Naive thymus-derived CD8-positive, alpha-beta T cell (primary cell): Measurements from ENCODE around the gene SLC44A5. TPM values are rescaled to one million over a fixed set of nuclear protein-coding genes. Genes with fewer than 3 reads are reported as not detected.
A peak's percentile ranks its signal among the peaks of the same experiment; 100 is the strongest.
"Not testable (repeated sequence)": the region's sequence is repeated elsewhere in the genome, so short reads cannot be mapped to it uniquely, and the experiment has no call there.

ENCODE experiments used
- ATAC-seq, 2 donors: fragments of 150-1000 bp; cut with Tn5 transposase in 1 of 2; sonication (Bioruptor Pico), chemical (Tn5 transposase) in 1 of 2; 1 replicate in 1 of 2; 2 replicates in 1 of 2; pipeline ENCODE4 v1.10.0; 2021; ENCODE audit warnings: mild to moderate bottlenecking in 2 of 2, moderate library complexity in 2 of 2
- POLR2A ChIA-PET: fragments of 350-600 bp; sonication (Branson Sonifier 250); formaldehyde crosslinking; loops from one replicate; lab custom pipeline; 2021; ENCODE audit warnings: antibody characterized with exemption; lab: Charles Lee
- DNase-seq, 10 donors: peaks; one replicate each; pipeline versions ENCODE4 v3.0.0 to v3.0.0-alpha.2; 2020 to 2022
- H3K27ac Mint-ChIP-seq, 10 donors: one replicate each; pipeline ENCODE4 v1.8.0; 2020 to 2022; ENCODE audit warnings: mild to moderate bottlenecking in 10 of 10, mixed read lengths in 10 of 10, moderate library complexity in 4 of 10, inconsistent platforms in 1 of 10
- H3K27me3 Mint-ChIP-seq, 5 donors: one replicate each; pipeline ENCODE4 v1.8.0; 2021 to 2022; ENCODE audit warnings: mixed read lengths in 5 of 5
- H3K36me3 Mint-ChIP-seq, 3 donors: one replicate each; pipeline ENCODE4 v1.8.0; 2020 to 2022; ENCODE audit warnings: mixed read lengths in 3 of 3, mild to moderate bottlenecking in 2 of 3, inconsistent platforms in 1 of 3
- H3K4me1 Mint-ChIP-seq, 4 donors: one replicate each; pipeline ENCODE4 v1.8.0; 2021 to 2022; ENCODE audit warnings: mixed read lengths in 4 of 4
- H3K4me3 Mint-ChIP-seq, 10 donors: one replicate each; pipeline ENCODE4 v1.8.0; 2020 to 2022; ENCODE audit warnings: mild to moderate bottlenecking in 10 of 10, mixed read lengths in 10 of 10, moderate library complexity in 6 of 10, inconsistent platforms in 1 of 10
- H3K9me3 Mint-ChIP-seq, 9 donors: one replicate each; pipeline ENCODE4 v1.8.0; 2020 to 2022; ENCODE audit warnings: mixed read lengths in 9 of 9, mild to moderate bottlenecking in 3 of 9, inconsistent platforms in 1 of 9, moderate library complexity in 1 of 9
- polyA plus RNA-seq, 3 donors: library from polyadenylated mRNA; unstranded; fragments of 300-500 nt; fragmentation: Illumina TruSeq; gene quantifications; one replicate each; pipeline ENCODE4 v1.2.3, GENCODE V29; 2021
- total RNA-seq, 8 experiments: library from RNA in 2 of 8; stranded (reverse) in 2 of 8; gene quantifications; one replicate each; pipeline ENCODE4 v1.2.3 and lab custom pipeline; 2021 to 2026

SLC44A5 gene
- total and polyA plus RNA-seq, 5 experiments from 2014 or later = 0.71 to 4.4 (median 2.2) TPM; not detected in 1

DNA sequence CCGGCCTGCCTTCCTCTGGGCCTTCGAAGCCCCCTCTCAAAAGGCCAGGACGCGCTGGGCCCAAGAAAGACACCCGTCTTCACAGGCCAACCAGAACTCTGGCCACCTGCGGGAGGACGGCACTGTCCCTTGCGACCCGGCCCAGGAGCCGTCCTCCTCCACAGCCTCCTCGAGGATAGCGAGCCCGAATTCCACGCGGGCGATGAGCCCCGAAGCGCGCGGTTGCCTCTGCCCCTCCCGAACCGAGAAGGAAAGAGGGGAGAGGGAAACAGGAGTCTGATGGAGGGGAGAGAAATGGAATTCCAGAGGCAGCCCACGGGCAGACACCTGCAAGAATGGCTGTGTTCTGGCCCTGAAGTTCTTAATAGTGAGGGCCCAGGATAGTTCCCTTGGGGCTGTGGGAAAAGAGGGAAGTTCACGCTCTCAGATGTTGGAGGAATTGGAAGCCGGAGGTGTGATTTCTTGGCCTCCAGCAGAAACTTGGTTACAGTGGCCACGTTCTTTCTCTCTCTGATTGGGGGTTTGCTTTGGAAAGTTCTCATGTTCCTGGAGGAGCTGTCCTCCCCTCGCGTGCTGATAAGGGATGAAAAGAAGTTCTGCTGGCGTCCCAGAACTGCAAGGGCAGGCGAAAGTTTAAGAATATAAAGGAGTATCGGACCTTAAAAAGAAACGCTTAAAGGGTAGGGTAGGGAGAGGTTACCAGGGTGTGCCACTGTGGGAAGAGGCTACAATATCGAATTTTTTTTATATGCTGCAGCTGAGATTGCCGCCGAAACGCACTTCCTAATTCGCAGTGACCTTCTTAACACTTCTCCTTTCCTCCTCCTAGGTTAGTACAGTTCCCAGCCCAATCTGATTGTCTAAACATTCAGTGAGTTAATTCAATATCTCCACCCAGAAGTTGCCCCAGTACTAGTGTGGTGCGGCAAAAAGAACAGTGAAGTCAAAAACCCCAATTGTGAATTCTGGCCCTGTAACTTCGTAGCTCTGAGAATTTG, 5.8 kb upstream of the SLC44A5 start:
- H3K27me3 Mint-ChIP-seq = peaks cover 53 to 91% (median 67%) of the 10 kb centered on the region in 5 donors
- peak in 1 of 10 donors; percentile 1 for DNase-seq
- peaks cover 0 to 6% (median 0%) of the 10 kb centered on the region in 3 donors for H3K36me3 Mint-ChIP-seq

DNA sequence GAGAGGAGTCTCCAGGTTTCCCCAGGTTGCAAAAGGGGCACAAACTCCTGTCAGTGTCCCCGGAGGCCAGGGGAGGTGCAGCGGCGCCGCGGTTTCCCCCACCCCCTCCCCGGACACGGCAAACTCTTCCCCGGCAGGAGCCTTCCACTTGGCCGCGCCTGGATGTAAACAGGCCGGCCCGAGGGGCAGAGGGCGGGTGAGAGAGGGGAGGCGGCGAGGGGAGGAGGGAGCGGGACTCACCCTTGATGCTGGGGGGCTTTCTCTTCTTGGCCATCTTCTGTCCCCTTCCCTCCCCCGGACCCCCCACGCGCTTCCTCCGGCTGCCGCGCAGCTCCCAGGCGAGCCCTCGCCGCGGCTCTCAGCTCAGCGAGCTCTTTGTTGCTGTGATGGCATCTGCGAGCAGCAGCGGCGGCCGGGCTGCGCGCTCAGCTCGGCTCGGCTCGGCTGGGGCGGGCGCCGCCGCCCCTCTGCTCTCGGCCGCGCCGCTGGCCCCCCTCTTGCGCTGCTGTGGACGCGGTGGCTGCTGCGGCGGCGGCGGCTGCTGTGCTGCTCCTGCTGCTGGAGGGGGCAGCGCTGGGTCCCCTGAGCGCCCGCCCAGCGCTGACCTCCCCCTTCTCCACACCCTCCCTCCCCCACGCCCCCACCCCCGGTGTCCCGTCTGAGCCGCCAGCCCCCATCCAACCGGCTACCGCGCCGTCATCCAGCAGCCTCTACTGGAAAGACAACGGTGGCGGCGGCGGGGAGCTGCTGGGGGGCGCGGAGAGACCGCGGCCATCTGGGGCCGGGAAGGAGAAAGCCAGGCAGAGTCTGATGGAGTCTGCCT, 4.9 kb upstream of the SLC44A5 start:
- Mint-ChIP-seq H3K27ac (no peak overlapping the region), H3K4me3 (peak overlapping the region; percentile 66 to 88 (median 78)), H3K36me3 (peaks cover 0 to 5% (median 0%) of the 10 kb centered on the region in 3 donors), H3K27me3 (peaks cover 61 to 91% (median 70%) of the 10 kb centered on the region in 5 donors), H3K9me3 (peaks cover 0 to 11% (median 0%) of the 10 kb centered on the region in 9 donors), H3K4me1 (peaks cover 13 to 23% (median 19%) of the 10 kb centered on the region in 4 donors)
- ATAC-seq = peak; percentile 66 to 70
- POLR2A ChIA-PET = no interaction called here
- DNase-seq = peak in 7 of 10 donors; percentile 5 to 49 (median 23)

More for the DNA sequence above, 5.8 kb upstream of the SLC44A5 start:
- Mint-ChIP-seq H3K4me3 (peak overlapping the region; percentile 43 to 85 (median 70)), H3K27ac (peak overlapping the region in 2 of 10 donors; percentile 23 to 54), H3K4me1 (peaks cover 13 to 23% (median 19%) of the 10 kb centered on the region in 4 donors), H3K9me3 (peaks cover 0 to 11% (median 0%) of the 10 kb centered on the region in 9 donors)
- ATAC-seq = no peak
- POLR2A ChIA-PET = no interaction called here

DNA sequence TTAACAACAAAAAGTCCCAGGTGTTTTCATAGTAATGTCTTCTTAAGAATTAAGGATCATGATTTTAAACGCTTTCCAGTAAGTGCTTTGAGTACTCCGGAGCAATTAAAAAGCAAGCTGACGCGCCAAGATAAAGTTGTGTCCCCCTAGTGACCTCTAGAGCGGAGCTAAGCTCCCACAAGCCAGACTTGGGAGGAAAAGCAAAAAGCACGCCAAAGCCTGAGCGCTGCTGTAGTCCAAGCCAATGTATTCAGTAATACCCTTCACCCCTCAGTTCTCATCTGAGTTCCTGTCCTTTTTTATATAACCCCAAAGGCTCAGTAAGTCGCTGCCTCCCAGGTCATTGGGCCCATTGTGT, 3.5 kb upstream of the SLC44A5 start:
- Mint-ChIP-seq H3K27me3 (peaks cover 55 to 88% (median 64%) of the 10 kb centered on the region in 5 donors), H3K27ac (no peak overlapping the region), H3K4me3 (peak overlapping the region; percentile 66 to 88 (median 78)), H3K9me3 (peaks cover 0 to 5% (median 0%) of the 10 kb centered on the region in 9 donors), H3K4me1 (peaks cover 13 to 23% (median 19%) of the 10 kb centered on the region in 4 donors), H3K36me3 (no peaks in the 10 kb centered on the region)
- peak in 1 of 2 donors; percentile 32 for ATAC-seq
- POLR2A ChIA-PET = no interaction called here
- no peak for DNase-seq

DNA sequence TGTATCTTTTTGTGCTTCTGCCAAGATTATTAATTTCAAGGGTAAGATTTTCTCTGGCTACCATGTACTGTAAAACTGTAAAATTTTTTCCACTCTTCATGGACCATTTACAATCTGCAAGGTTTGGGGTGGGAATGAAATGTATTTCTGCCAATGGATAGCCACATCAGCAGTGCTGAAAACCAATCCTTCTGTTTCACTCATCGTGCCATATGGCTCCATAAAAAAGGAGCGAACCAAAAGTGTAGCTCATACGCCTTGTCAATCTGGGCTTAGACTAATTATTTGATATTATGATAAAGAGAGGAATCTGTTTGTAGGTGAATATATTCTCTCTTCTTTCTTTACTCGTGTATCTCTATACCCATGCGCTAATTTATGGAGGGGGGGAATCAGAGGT, 3.0 kb upstream of the SLC44A5 start:
- POLR2A ChIA-PET = no interaction called here
- peaks cover 51 to 88% (median 63%) of the 10 kb centered on the region in 5 donors for H3K27me3 Mint-ChIP-seq
- H3K36me3 Mint-ChIP-seq = no peaks in the 10 kb centered on the region
- no peak overlapping the region for H3K27ac Mint-ChIP-seq
- peak overlapping the region in 4 of 10 donors; percentile 49 to 88 (median 74) for H3K4me3 Mint-ChIP-seq
- peaks cover 13 to 23% (median 19%) of the 10 kb centered on the region in 4 donors for H3K4me1 Mint-ChIP-seq
- ATAC-seq (no peak), DNase-seq (no peak)
- H3K9me3 Mint-ChIP-seq = peaks cover 0 to 2% (median 0%) of the 10 kb centered on the region in 9 donors

DNA sequence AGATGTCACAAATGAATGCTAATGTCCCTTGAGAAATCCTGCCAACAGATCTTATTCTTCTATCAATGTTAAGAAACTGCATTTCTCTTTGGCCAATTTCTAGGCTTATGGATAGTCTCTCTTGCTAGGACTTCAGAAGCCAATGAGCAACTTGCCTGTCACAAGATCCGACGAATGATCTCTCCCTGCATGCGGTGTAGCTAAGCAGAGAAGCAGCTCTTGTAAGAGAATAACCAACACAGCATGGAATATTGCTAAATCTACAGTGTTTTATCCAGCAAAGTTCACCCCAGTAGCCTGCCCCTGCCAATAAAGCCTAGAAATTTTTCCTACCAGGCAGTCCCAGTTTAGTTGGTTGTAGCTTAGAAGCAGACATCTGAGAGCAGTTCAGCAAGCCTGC, 2.1 kb upstream of the SLC44A5 start:
- H3K27me3 Mint-ChIP-seq = peaks cover 52 to 88% (median 61%) of the 10 kb centered on the region in 5 donors
- no peak overlapping the region for H3K27ac Mint-ChIP-seq
- no peak for ATAC-seq
- POLR2A ChIA-PET = no interaction called here
- no peak overlapping the region for H3K4me3 Mint-ChIP-seq
- peaks cover 0 to 5% (median under 1%) of the 10 kb centered on the region in 9 donors for H3K9me3 Mint-ChIP-seq
- peaks cover 13 to 23% (median 19%) of the 10 kb centered on the region in 4 donors for H3K4me1 Mint-ChIP-seq
- no peak for DNase-seq
- peaks cover 0 to 1% (median 0%) of the 10 kb centered on the region in 3 donors for H3K36me3 Mint-ChIP-seq

DNA sequence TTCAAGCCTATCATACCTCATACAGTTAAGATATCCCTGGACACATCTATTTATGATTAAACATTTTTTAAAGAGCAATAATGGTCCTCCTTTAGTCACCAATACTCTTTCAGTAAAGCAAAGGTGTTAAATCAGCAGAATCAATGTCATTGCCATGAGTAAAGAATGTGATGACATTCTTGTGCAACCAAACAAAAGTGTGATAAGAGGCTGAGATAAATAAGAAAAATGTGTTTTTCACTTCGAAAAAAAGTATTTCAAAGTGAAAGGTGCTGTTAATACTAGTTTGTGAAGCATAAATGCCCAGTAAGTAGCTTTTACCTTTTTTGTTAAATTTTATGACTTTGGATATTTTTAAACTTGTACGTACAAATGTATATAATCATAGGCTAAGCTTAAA, 8.4 kb downstream of the SLC44A5 start:
- Mint-ChIP-seq H3K36me3 (no peaks in the 10 kb centered on the region), H3K4me1 (no peaks in the 10 kb centered on the region), H3K9me3 (peaks cover 0 to 5% (median 0%) of the 10 kb centered on the region in 9 donors), H3K4me3 (no peak overlapping the region), H3K27ac (no peak overlapping the region), H3K27me3 (peaks cover 14 to 32% (median 19%) of the 10 kb centered on the region in 5 donors)
- DNase-seq (no peak), ATAC-seq (no peak)
- POLR2A ChIA-PET = no interaction called here

DNA sequence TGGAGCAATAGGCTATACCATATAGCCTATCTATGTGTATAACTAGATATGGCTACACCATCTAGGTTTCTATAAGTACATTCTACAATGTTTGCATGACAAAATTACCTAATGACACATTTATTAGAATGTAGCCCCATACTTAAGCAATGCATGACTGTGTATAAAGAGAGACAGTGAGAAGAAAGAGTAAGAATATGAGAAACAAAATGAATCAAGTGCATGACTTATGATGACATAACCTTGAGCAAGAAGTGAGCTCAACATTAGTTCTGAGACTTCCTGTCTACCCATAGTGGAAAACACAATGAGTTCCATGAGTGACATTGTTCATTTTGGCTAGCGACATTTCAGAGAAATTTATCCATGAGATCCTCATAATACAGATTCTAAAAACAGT, 10.1 kb downstream of the SLC44A5 start:
- DNase-seq (no peak), ATAC-seq (no peak)
- Mint-ChIP-seq H3K36me3 (no peaks in the 10 kb centered on the region), H3K9me3 (peaks cover 0 to 5% (median 0%) of the 10 kb centered on the region in 9 donors), H3K4me3 (no peak overlapping the region), H3K4me1 (no peaks in the 10 kb centered on the region), H3K27me3 (peaks cover 7 to 24% (median 13%) of the 10 kb centered on the region in 5 donors), H3K27ac (no peak overlapping the region)
- POLR2A ChIA-PET = no interaction called here

DNA sequence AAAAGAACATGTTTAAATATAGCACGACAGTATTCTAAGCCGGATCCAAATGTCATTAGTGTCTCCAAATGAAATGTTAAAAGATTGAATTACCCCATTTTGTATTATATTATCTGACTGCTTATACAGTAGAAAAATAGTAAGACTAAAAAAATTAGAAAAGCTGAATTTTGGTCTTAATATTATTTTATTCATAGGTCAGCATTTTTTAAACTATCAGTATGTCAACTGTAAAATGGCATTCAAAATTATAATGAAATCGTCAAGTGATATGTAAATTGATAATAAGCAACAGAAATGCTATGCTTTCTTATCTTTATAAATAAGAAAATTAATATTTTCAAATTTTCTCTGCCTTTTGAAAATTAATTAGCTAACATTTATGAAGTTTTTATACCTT, 16.6 kb downstream of the SLC44A5 start:
- DNase-seq (no peak), ATAC-seq (no peak)
- H3K27ac Mint-ChIP-seq = no peak overlapping the region
- no peaks in the 10 kb centered on the region for H3K4me1 Mint-ChIP-seq
- H3K4me3 Mint-ChIP-seq = no peak overlapping the region
- peaks cover 0 to 14% (median 4%) of the 10 kb centered on the region in 9 donors for H3K9me3 Mint-ChIP-seq
- peaks cover 16 to 55% (median 23%) of the 10 kb centered on the region in 5 donors for H3K27me3 Mint-ChIP-seq
- POLR2A ChIA-PET = no interaction called here
- no peaks in the 10 kb centered on the region for H3K36me3 Mint-ChIP-seq

DNA sequence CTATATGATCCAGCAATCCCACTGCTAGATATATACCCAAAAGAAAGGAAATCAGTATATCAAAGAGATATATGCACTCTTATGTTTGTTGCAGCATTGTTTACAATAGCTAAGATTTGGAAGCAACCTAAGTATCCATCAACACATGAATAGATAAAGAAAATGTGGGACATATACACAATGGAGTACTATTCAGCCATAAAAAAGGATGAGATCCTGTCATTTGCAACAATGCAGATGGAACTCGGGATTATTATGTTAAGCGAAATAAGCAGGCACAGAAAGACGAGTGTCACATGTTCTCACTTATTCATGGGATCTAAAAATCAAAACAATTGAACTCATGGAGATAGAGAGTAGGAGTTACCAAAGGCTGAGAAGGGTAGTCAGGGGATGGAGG, 17.5 kb downstream of the SLC44A5 start:
- ATAC-seq, H3K36me3 Mint-ChIP-seq, H3K4me3 Mint-ChIP-seq, POLR2A ChIA-PET, H3K4me1 Mint-ChIP-seq, H3K27ac Mint-ChIP-seq, DNase-seq: not testable (repeated sequence)
- Mint-ChIP-seq H3K9me3 (peaks cover 0 to 14% (median 4%) of the 10 kb centered on the region in 9 donors), H3K27me3 (peaks cover 16 to 59% (median 24%) of the 10 kb centered on the region in 5 donors)

DNA sequence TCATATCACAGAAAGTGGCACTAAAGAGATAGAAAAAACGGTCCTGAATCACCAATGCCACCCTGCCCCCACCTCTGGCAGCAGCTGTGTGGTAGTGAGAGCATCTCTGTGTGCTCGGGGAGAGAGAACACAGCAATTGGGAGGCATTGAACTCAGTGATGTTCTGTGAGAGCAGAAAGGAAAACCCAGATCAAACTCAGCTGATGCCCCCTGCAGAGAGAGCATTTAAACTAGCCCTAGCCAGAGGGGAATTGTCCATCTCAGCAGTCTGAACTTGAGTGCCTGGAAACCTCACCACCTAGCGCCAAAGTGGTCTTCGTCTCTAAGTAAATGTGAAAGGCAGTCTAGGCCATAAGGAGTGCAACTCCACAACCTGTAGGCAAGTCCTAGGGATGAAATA, 21.3 kb downstream of the SLC44A5 start:
- peaks cover 13 to 61% (median 26%) of the 10 kb centered on the region in 5 donors for H3K27me3 Mint-ChIP-seq
- H3K36me3 Mint-ChIP-seq = no peaks in the 10 kb centered on the region
- H3K4me3 Mint-ChIP-seq = no peak overlapping the region
- no peak for ATAC-seq
- H3K9me3 Mint-ChIP-seq = peaks cover 0 to 14% (median 4%) of the 10 kb centered on the region in 9 donors
- POLR2A ChIA-PET = no interaction called here
- peaks cover 0 to 2% (median 0%) of the 10 kb centered on the region in 4 donors for H3K4me1 Mint-ChIP-seq
- no peak overlapping the region for H3K27ac Mint-ChIP-seq
- DNase-seq = no peak

DNA sequence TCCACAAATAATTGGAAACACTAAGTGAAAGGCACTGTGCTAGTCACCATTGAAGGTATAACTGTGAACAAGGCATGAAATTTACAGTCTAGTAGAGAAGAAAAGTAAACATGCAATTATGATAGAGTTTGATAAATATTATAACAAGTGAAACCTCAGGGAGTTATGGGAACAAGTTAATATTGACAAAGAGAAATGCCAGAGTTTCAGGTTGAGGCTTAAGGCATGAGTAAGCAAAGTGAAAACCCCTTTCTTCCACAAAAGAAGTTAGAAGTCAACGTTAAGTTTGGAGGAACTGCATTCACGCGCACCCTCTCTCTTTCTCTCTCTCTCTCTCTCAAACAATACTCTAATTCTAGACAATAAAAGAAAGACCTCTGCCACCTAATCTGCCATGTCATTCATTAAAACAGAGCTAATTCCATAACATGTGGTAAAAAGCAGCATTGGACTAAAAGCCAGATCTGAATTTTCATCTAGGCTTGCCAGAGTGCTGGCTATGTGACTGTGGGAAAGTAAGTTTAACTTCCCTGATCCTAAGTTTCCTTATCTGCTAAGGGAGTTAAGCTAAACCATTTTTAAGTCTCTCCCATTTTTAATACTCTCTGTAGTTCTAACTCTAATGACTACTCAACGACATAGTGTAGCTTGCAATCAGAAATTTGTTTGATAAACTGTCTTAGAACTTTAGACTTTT, 22.0 kb downstream of the SLC44A5 start:
- no peak for ATAC-seq
- Mint-ChIP-seq H3K36me3 (no peaks in the 10 kb centered on the region), H3K4me3 (no peak overlapping the region), H3K27me3 (peaks cover 13 to 60% (median 25%) of the 10 kb centered on the region in 5 donors), H3K9me3 (peaks cover 0 to 14% (median 4%) of the 10 kb centered on the region in 9 donors), H3K4me1 (peaks cover 0 to 2% (median 0%) of the 10 kb centered on the region in 4 donors), H3K27ac (no peak overlapping the region)
- POLR2A ChIA-PET = no interaction called here
- DNase-seq = no peak

DNA sequence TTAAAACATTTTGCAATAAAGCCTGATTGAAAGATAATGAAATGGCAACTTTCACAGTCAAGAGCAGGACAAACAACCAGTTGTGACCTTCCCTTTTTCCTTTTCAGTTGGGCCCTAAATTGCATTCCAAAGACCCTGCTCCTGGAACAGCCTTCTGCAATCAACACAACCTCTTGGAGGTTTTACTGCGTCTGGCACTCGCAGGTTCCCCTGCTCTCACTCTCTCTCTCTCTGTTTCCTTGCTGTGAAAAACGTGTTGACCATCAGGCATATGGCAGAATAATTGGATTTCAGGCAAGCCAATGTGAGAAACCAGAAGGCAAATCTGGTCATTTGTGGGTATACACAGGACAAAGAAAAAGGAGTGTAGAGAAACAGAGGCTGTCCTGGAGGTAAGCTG, 23.2 kb downstream of the SLC44A5 start:
- no peaks in the 10 kb centered on the region for H3K36me3 Mint-ChIP-seq
- peaks cover 0 to 2% (median 0%) of the 10 kb centered on the region in 4 donors for H3K4me1 Mint-ChIP-seq
- DNase-seq = no peak
- no peak overlapping the region for H3K4me3 Mint-ChIP-seq
- no peak for ATAC-seq
- H3K27me3 Mint-ChIP-seq = peaks cover 10 to 47% (median 18%) of the 10 kb centered on the region in 5 donors
- H3K9me3 Mint-ChIP-seq = peaks cover 0 to 4% (median under 1%) of the 10 kb centered on the region in 9 donors
- no peak overlapping the region for H3K27ac Mint-ChIP-seq
- POLR2A ChIA-PET = no interaction called here
